H1 (cell line): ENCODE results near the gene ZNF860. TPM values are rescaled to one million over a fixed set of nuclear protein-coding genes. Genes with fewer than 3 reads are reported as not detected.

ENCODE experiments used
- CHD2 ChIP-seq: IDR thresholded peaks from 2 replicates; pipeline ENCODE4 v1.6.1; 2012; ENCODE audit warnings: low read length, improper control_type of control experiment
- EZH2 ChIP-seq: fragments of 200-600 bp; sonication (generic); IDR thresholded peaks from 2 replicates; pipeline ENCODE4 v1.7.1; 2012; ENCODE audit warnings: low read depth, mild to moderate bottlenecking, moderate library complexity, low read length, inconsistent platforms; ENCODE audit not compliant: severe bottlenecking
- GTF2F1 ChIP-seq: IDR thresholded peaks from 2 replicates; pipeline ENCODE4 v1.6.1; 2012; ENCODE audit warnings: low read depth, low read length, improper control_type of control experiment, borderline replicate concordance
- JUN ChIP-seq: IDR thresholded peaks from 2 replicates; pipeline ENCODE4 v1.6.1; 2011; ENCODE audit warnings: low read depth, mild to moderate bottlenecking, improper control_type of control experiment, low read length
- SAP30 ChIP-seq: fragments of 300-600 bp; sonication (generic); IDR thresholded peaks from 2 replicates; pipeline ENCODE4 v1.7.1; 2012; ENCODE audit warnings: low read length, moderate library complexity, mild to moderate bottlenecking, inconsistent platforms; ENCODE audit not compliant: insufficient read depth, insufficient replicate concordance
- polyA plus RNA-seq, 7 experiments: library from polyadenylated mRNA; depleted of rRNA in 3 of 7; stranded (reverse) in 5 of 7; unstranded in 2 of 7; fragments of >200 nt in 5 of 7; fragments of 200-250 nt in 2 of 7; gene quantifications; 1 replicate in 5 of 7; 2 replicates in 1 of 7; 4 replicates in 1 of 7; pipeline versions ENCODE4 v1.2.1 to v1.2.3, GENCODE V29; 2011 to 2013; ENCODE audit warnings: missing spikeins in 2 of 7, mixed read lengths in 2 of 7
- total RNA-seq: library from RNA; stranded (reverse); fragmentation: NEBNext Ultra II Directional; extraction: Animal tissue kit (Norgen Biotek cat#: 25700); gene quantifications from 2 replicates; pipeline ENCODE4 v1.2.1, GENCODE V29; 2021

ZNF860 gene
- total and polyA plus RNA-seq, 2 of the 8 experiments (the other 6 are each of a cell fraction or from before 2014, with no cell fraction given) = 3.2 to 8.6 TPM

- TF ChIP-seq EZH2 = no peak
- TF ChIP-seq SAP30 = no peak
- no peak for TF ChIP-seq CHD2
- no peak for TF ChIP-seq GTF2F1
- TF ChIP-seq JUN = no peak
Measured at GRCh38 chr3:32026593-32026992, 45.0 kb downstream of the ZNF860 start (continued).
